Loucy (cell line): ENCODE measurements around the gene SENP7.

Source experiments
- H2AFZ ChIP-seq: fragments of 200-600 bp; sonication (generic); 2 replicates; pipeline ENCODE4 v1.6.0; 2016; ENCODE audit warnings: antibody characterized with exemption, mild to moderate bottlenecking, low read length, moderate library complexity
- H3F3A ChIP-seq: fragments of 200-600 bp; 2 replicates; pipeline ENCODE4 v1.6.0; 2016; ENCODE audit warnings: antibody characterized with exemption, low read depth, mild to moderate bottlenecking
- H3K27me3 ChIP-seq: fragments of 200-600 bp; sonication (generic); 2 replicates; pipeline ENCODE4 v1.6.1; 2014; ENCODE audit warnings: low read length, mild to moderate bottlenecking; ENCODE audit not compliant: insufficient read depth, poor library complexity, severe bottlenecking
- H3K36me3 ChIP-seq: fragments of 200-600 bp; sonication (generic); 2 replicates; pipeline ENCODE4 v1.6.1; 2016; ENCODE audit warnings: low read length; ENCODE audit not compliant: insufficient read depth
- H3K4me1 ChIP-seq: fragments of 200-600 bp; sonication (generic); 2 replicates; pipeline ENCODE4 v1.5.1; 2014; ENCODE audit warnings: low read length, mild to moderate bottlenecking; ENCODE audit not compliant: insufficient read depth, poor library complexity, severe bottlenecking
- H3K4me2 ChIP-seq: fragments of 200-600 bp; sonication (generic); 2 replicates; pipeline ENCODE4 v1.6.0; 2014; ENCODE audit warnings: antibody characterized with exemption, low read length, low read depth, mild to moderate bottlenecking; ENCODE audit not compliant: poor library complexity, severe bottlenecking
- H3K4me3 ChIP-seq: fragments of 200-600 bp; sonication (generic); 2 replicates; pipeline ENCODE4 v1.5.1; 2014; ENCODE audit warnings: low read length, mild to moderate bottlenecking, mixed read lengths; ENCODE audit not compliant: poor library complexity, severe bottlenecking
- H3K79me2 ChIP-seq: fragments of 200-600 bp; sonication (generic); 2 replicates; pipeline ENCODE4 v1.6.1; 2014; ENCODE audit warnings: low read length; ENCODE audit not compliant: insufficient read depth
- H3K9ac ChIP-seq: fragments of 200-600 bp; sonication (generic); 2 replicates; pipeline ENCODE4 v1.6.0; 2014; ENCODE audit warnings: mild to moderate bottlenecking, low read depth, low read length, moderate library complexity; ENCODE audit not compliant: poor library complexity, severe bottlenecking
- H3K9me2 ChIP-seq: fragments of 200-600 bp; sonication (generic); replicated peaks from 2 replicates; pipeline ENCODE4 v1.6.1; 2016; ENCODE audit warnings: low read depth, low read length, mixed read lengths
- H3K9me3 ChIP-seq: fragments of 200-600 bp; sonication (generic); 2 replicates; pipeline ENCODE4 v1.6.1; 2014; ENCODE audit warnings: mild to moderate bottlenecking, antibody characterized with exemption, low read length, low read depth; ENCODE audit not compliant: insufficient read depth
- H4K20me1 ChIP-seq: fragments of 200-600 bp; sonication (generic); 2 replicates; pipeline ENCODE4 v1.6.0; 2014; ENCODE audit warnings: antibody characterized with exemption, low read length, mild to moderate bottlenecking; ENCODE audit not compliant: insufficient read depth, poor library complexity, severe bottlenecking
- EZH2phosphoT487 ChIP-seq: fragments of 200-600 bp; IDR thresholded peaks from 2 replicates; pipeline ENCODE4 v1.6.1; 2018; ENCODE audit warnings: antibody characterized with exemption, mild to moderate bottlenecking, moderate library complexity, borderline replicate concordance
- TF ChIP-seq, protein P1 (sequence below): fragments of 200-600 bp; sonication (generic); conservative IDR thresholded peaks from 2 replicates; pipeline ENCODE4 v1.5.1; 2014; ENCODE audit warnings: mild to moderate bottlenecking, antibody characterized with exemption, low read length

Gene SENP7

DNA sequence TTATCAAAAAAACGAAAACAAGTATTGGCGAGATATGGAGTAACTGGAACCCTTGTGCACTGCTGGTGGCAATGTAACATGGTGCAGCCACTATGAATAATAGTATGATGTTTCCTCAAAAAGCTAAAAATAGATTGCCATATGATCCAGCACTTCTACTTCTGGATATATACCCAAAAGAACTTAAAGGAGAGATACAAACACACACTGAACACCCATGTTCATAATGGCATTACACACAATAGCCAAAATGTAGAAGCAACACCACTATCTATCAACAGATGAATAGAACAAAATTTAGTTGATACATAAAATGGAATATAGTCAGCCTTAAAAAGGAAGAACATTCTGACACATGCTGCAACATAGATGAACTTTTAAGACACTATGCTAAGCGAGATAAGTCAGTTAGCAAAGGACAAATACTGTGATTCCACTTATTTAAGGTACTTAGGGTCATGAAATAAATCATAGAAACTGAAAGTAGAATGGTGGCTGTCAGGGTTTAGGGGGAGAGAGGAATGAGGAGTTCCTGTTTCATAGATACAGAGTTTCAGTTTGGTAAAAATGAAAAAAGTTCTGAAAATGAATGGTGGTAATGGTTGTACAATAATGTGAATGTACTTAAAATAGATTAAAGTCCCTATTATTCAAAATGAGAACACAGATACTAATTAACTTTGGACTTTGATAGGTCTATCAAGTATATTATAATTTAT, 133.2 kb downstream of the SENP7 start:
- H3K9ac ChIP-seq, result no peak overlapping the region
- TF ChIP-seq EZH2phosphoT487, result no peak
- TF ChIP-seq, protein P1, sequence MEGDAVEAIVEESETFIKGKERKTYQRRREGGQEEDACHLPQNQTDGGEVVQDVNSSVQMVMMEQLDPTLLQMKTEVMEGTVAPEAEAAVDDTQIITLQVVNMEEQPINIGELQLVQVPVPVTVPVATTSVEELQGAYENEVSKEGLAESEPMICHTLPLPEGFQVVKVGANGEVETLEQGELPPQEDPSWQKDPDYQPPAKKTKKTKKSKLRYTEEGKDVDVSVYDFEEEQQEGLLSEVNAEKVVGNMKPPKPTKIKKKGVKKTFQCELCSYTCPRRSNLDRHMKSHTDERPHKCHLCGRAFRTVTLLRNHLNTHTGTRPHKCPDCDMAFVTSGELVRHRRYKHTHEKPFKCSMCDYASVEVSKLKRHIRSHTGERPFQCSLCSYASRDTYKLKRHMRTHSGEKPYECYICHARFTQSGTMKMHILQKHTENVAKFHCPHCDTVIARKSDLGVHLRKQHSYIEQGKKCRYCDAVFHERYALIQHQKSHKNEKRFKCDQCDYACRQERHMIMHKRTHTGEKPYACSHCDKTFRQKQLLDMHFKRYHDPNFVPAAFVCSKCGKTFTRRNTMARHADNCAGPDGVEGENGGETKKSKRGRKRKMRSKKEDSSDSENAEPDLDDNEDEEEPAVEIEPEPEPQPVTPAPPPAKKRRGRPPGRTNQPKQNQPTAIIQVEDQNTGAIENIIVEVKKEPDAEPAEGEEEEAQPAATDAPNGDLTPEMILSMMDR, result no peak
- peaks cover 29% of the 10 kb centered on the region for H3K79me2 ChIP-seq
- no peaks in the 10 kb centered on the region for H3K4me1 ChIP-seq
- H3K4me3 ChIP-seq, result no peak overlapping the region
- H3F3A ChIP-seq, result no peaks in the 10 kb centered on the region
- no peaks in the 10 kb centered on the region for H3K9me3 ChIP-seq
- no peaks in the 10 kb centered on the region for H4K20me1 ChIP-seq
- no peaks in the 10 kb centered on the region for H3K9me2 ChIP-seq
- H2AFZ ChIP-seq, result no peak overlapping the region
- H3K36me3 ChIP-seq, result peaks cover 3% of the 10 kb centered on the region; the same call in 1 of the 2 replicates
- peak overlapping the region; percentile 12 for H3K4me2 ChIP-seq
- H3K27me3 ChIP-seq, result no peaks in the 10 kb centered on the region

DNA sequence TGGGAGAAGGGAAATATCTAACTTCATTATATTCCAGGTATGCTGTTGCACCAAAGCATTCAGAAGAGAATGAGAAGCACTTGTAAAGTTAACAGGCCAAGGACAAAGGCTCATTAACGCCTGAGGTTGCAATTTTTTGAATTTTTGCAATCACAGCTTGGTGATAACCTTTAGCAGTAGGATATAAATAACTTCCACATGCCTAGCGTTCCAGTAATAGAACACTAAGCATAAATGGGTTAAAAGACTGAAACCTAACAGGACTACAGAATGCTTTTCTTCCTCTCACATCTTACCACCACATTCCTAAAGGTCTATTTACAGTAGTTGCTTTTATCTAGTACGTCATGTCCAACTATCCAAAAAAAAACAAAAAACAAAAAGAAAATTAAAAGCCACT, 135.2 kb downstream of the SENP7 start:
- Histone ChIP-seq H3K36me3 (no peaks in the 10 kb centered on the region), H3K9me2 (no peaks in the 10 kb centered on the region), H3K4me2 (no peak overlapping the region), H3K9ac (no peak overlapping the region), H3K79me2 (peaks cover 38% of the 10 kb centered on the region), H3K9me3 (no peaks in the 10 kb centered on the region), H4K20me1 (no peaks in the 10 kb centered on the region), H3K4me3 (no peak overlapping the region), H3K27me3 (no peaks in the 10 kb centered on the region), H2AFZ (no peak overlapping the region), H3K4me1 (no peaks in the 10 kb centered on the region), H3F3A (no peaks in the 10 kb centered on the region)
- no peak for TF ChIP-seq EZH2phosphoT487
- TF ChIP-seq, protein P1, result no peak

DNA sequence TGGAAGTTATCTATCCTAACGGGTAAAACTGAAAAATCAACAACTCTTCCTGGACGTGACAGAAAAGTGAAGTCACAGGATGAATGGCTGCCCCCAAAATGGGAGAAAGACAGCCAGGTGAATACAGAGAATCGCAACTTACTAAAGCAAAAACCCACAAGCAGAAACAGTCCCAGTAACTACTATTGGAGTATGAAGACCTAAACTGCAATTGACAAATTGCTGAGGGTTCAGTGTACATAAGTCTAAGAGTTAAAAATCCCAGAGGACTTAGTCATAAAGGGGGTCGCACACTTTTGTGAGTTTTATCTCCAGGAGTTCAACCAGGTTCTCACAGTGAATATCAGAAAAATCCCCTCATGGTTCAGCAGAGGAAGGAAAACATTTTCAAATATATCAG, 135.8 kb downstream of the SENP7 start:
- no peaks in the 10 kb centered on the region for H4K20me1 ChIP-seq
- H3K27me3 ChIP-seq, result no peaks in the 10 kb centered on the region
- H2AFZ ChIP-seq, result no peak overlapping the region
- no peak overlapping the region for H3K9ac ChIP-seq
- peaks cover 38% of the 10 kb centered on the region for H3K79me2 ChIP-seq
- H3F3A ChIP-seq, result no peaks in the 10 kb centered on the region
- TF ChIP-seq EZH2phosphoT487, result no peak
- TF ChIP-seq, protein P1, result no peak
- no peaks in the 10 kb centered on the region for H3K4me1 ChIP-seq
- no peak overlapping the region for H3K4me2 ChIP-seq
- H3K36me3 ChIP-seq, result 0 out of 2 replicates have a peak, but pooled peaks cover 2% of the 10 kb centered on the region
- no peaks in the 10 kb centered on the region for H3K9me2 ChIP-seq
- no peaks in the 10 kb centered on the region for H3K9me3 ChIP-seq
- no peak overlapping the region for H3K4me3 ChIP-seq
